Choroid plexus epithelial cell (primary cell): Measurements from ENCODE around the gene APOA5.

Experiments used
- DNase-seq: peaks from one replicate; pipeline ENCODE4 v3.0.0-alpha.2; 2010; ENCODE audit warnings: low read depth
- H3K4me3 ChIP-seq: 2 replicates; pipeline ENCODE4 v1.5.1; 2011; ENCODE audit warnings: low read depth, mild to moderate bottlenecking, control low read depth, low read length, moderate library complexity
- CTCF ChIP-seq: conservative IDR thresholded peaks from 2 replicates; pipeline ENCODE4 v1.5.1; 2011; ENCODE audit warnings: low read depth, mild to moderate bottlenecking, control low read depth, inconsistent platforms, low read length, moderate library complexity

The APOA5 gene

GRCh38 chr11:116778556-116778955, 13.1 kb downstream of the APOA5 start:
- TF ChIP-seq CTCF: no peak
- no peak for DNase-seq
- H3K4me3 ChIP-seq: no peak overlapping the region

DNA sequence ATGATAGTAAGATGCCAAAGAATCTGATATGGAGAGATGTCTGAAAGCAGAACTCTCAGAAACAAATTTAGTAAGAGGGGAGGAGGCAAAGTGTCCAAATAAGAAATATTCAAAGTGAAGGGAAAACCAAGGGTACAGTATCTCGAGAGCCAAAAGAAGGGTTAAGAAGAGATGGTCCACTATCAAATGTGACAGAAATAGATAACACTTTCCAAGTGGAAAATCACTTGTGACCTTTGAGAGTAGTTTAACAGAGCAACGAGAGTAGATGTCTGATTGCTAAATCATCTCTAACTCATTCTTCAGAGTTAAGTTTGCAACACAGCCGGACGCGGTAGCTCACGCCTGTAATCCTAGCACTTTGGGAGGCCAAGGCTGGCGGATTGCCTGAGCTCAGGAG, 14.6 kb downstream of the APOA5 start:
- no peak overlapping the region for H3K4me3 ChIP-seq
- DNase-seq: no peak
- no peak for TF ChIP-seq CTCF

DNA sequence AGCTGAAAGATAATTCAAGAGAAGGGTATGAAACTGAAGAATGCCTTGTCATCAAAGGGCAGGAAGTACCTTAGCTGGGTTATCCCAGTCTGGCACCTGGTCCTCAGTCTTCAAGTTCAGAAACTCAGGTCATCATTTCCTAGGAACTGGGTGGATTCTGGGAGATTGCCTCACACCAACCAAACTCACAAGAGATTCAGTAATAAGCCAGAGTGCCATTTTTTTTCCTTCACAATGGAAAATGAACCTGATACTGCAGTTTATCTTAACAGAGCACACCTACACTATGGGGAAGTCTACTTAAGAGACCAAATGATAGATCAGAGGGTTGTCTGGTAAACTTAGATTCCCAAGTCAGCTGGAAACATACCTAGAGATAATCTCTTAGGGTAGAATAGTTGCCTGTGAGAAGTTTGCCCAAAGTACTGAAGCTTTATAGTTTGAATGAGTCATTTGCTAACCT, 15.1 kb downstream of the APOA5 start:
- TF ChIP-seq CTCF: no peak
- H3K4me3 ChIP-seq: no peak overlapping the region
- no peak for DNase-seq

DNA sequence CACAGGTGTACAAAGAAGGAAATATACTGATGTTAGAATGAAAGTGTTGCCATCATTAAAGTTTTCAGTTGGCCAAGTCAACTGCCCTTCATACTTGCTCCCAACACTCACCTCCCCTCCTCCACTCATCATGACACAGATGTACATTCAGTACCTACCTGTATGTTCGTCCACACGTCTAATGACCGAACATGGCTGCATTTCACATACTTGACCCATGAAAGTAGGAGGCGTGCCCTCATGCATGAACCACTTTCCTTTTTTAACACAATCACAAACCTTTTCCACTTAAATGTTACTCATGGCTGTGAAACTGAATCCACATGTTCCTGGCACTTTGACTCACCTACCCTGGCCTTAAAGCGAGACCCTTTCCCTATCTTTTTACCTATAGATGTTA, 15.7 kb downstream of the APOA5 start:
- DNase-seq: no peak
- no peak overlapping the region for H3K4me3 ChIP-seq
- TF ChIP-seq CTCF: no peak

- H3K4me3 ChIP-seq: no peak overlapping the region
- TF ChIP-seq CTCF: no peak
- DNase-seq: no peak
These were observed 17.0 kb downstream of the APOA5 start for GRCh38 chr11:116774661-116775060.

GRCh38 chr11:116773203-116774097, 18.2 kb downstream of the APOA5 start:
- H3K4me3 ChIP-seq: peak overlapping the region; percentile 96
- no peak for TF ChIP-seq CTCF
- DNase-seq: peak; percentile 11

- H3K4me3 ChIP-seq: peak within 1 kb of the TSS; percentile 96
- peak; percentile 81 for DNase-seq
- no peak for TF ChIP-seq CTCF
These were observed 19.1 kb downstream of the APOA5 start, which contains the start of gene BUD13 for GRCh38 chr11:116772443-116773202. Gene BUD13 (minus strand): TSS chr11:116772987. CDS start chr11:116772964, 23 bp downstream.
